CD4-positive, alpha-beta T cell (primary cell): Measurements from ENCODE around the gene PRRT4. TPM values are rescaled to one million over a fixed set of nuclear protein-coding genes. Genes with fewer than 3 reads are reported as not detected.

Experiments used
- ATAC-seq: fragments of 200-7000 bp; cut with Tn5 transposase; one replicate; pipeline ENCODE4 v1.10.0; 2022; ENCODE audit warnings: mild to moderate bottlenecking; ENCODE audit not compliant: poor library complexity
- CTCF ChIA-PET: fragments of 350-600 bp; sonication (Branson Sonifier 250); formaldehyde crosslinking; loops from one replicate; lab custom pipeline; 2021; ENCODE audit warnings: antibody characterized with exemption, inconsistent platforms; lab: Charles Lee
- POLR2A ChIA-PET: fragments of 350-600 bp; sonication (Branson Sonifier 250); formaldehyde crosslinking; loops from one replicate; lab custom pipeline; 2021; ENCODE audit warnings: antibody characterized with exemption, inconsistent platforms; lab: Charles Lee
- DNase-seq, 14 experiments: peaks; one replicate each; pipeline ENCODE4 v3.0.0-alpha.2; 2013 to 2020; ENCODE audit warnings: mixed read lengths in 2 of 14
- H3K27ac ChIP-seq, 2 donors: one replicate each; pipeline versions ENCODE4 v1.5.1 to v1.7.0; 2013; ENCODE audit warnings: low read length in 2 of 2, low read depth in 1 of 2, mild to moderate bottlenecking in 1 of 2
- H3K27me3 ChIP-seq, 2 experiments: 1 replicate in 1 of 2; 2 replicates in 1 of 2; pipeline versions ENCODE4 v1.6.1 to v1.7.0; 2013; ENCODE audit warnings: low read length in 2 of 2, control low read depth in 1 of 2, mild to moderate bottlenecking in 1 of 2, moderate library complexity in 1 of 2; ENCODE audit not compliant: insufficient read depth in 2 of 2, control insufficient read depth in 1 of 2
- H3K36me3 ChIP-seq: one replicate; pipeline ENCODE4 v1.6.1; 2013; ENCODE audit warnings: low read length, control low read depth; ENCODE audit not compliant: insufficient read depth
- H3K4me1 ChIP-seq: one replicate; pipeline ENCODE4 v1.6.1; 2013; ENCODE audit warnings: low read length, control low read depth; ENCODE audit not compliant: insufficient read depth
- H3K4me3 ChIP-seq: one replicate; pipeline ENCODE4 v1.5.1; 2013; ENCODE audit warnings: mild to moderate bottlenecking, low read length, moderate library complexity
- H3K9me3 ChIP-seq, 2 experiments: 1 replicate in 1 of 2; 2 replicates in 1 of 2; pipeline versions ENCODE4 v1.6.1 to v1.7.0; 2013; ENCODE audit warnings: low read length in 2 of 2, mild to moderate bottlenecking in 2 of 2, control low read depth in 1 of 2, moderate library complexity in 1 of 2; ENCODE audit not compliant: control insufficient read depth in 1 of 2, insufficient read depth in 1 of 2
- H3K27ac Mint-ChIP-seq: one replicate; pipeline ENCODE4 v1.8.0; 2020; ENCODE audit warnings: mixed read lengths
- H3K27me3 Mint-ChIP-seq: one replicate; pipeline ENCODE4 v1.8.0; 2021; ENCODE audit warnings: mixed read lengths
- H3K36me3 Mint-ChIP-seq: one replicate; pipeline ENCODE4 v1.8.0; 2021; ENCODE audit warnings: low read depth, mixed read lengths
- H3K4me1 Mint-ChIP-seq: one replicate; pipeline ENCODE4 v1.8.0; 2021; ENCODE audit warnings: low read depth, mixed read lengths
- H3K4me3 Mint-ChIP-seq: one replicate; pipeline ENCODE4 v1.8.0; 2020; ENCODE audit warnings: mild to moderate bottlenecking, mixed read lengths
- H3K9me3 Mint-ChIP-seq: one replicate; pipeline ENCODE4 v1.8.0; 2020; ENCODE audit warnings: mixed read lengths
- intact Hi-C, 2 experiments: fragments of 100-400 bp; cut with DNase I in 1 of 2; cut with micrococcal nuclease in 1 of 2; formaldehyde crosslinking; loops; one replicate each; pipeline versions ENCODE4 v1.15.1 to v1.9.0; 2023 to 2025; cut with DNase I, micrococcal nuclease
- total RNA-seq, 174 experiments: library from RNA in 2 of 174; stranded (reverse) in 2 of 174; gene quantifications; one replicate each; pipeline ENCODE4 v1.2.3 and lab custom pipeline; 2021 to 2026
- TF ChIP-seq, protein P1 (sequence below): fragments of 200-600 bp; IDR thresholded peaks from one replicate; pipeline ENCODE4 v1.8.0; 2022; ENCODE audit warnings: antibody characterized with exemption, mild to moderate bottlenecking

PRRT4 gene
- total RNA-seq, 2 experiments from 2014 or later: 0.47 to 0.63 TPM

DNA sequence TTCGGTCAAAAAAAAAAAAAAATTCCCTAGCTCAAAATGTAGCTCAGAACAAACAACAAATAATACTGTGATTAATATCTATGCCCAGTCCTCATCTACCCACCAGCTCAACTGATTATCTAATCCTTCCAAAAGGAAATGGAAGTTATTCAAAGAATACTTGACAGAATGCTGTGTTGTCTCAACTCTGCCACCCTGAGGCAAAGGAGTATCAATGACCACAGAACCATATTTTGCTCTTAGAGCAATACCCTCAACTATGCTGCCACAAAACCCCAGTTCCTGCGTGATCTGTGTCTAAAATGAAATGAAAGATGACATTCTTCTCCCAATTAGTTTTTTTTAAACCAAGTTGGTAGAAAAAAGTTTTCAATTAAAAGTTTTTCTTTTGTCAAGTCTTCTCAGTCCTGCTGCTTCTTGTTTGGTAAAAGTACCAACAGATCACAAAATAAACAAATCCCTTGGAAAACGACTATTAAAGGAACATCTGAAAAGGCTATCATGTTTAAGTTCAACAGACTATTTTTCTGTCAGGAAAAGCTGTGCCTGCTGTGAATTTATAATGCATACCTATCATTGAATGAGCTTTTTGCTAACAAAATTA is 39.3 kb downstream of the PRRT4 start:
- ATAC-seq (peak; percentile 65), DNase-seq (peak in 4 of 14 experiments; percentile 12 to 62 (median 52))
- peak overlapping the region; percentile 2 for H3K27ac Mint-ChIP-seq
- no peaks in the 10 kb centered on the region for H3K27me3 Mint-ChIP-seq
- no peak overlapping the region for H3K4me3 Mint-ChIP-seq
- peaks cover 21% of the 10 kb centered on the region for H3K4me1 Mint-ChIP-seq
- Histone ChIP-seq H3K27ac (no peak overlapping the region), H3K36me3 (peaks cover 78% of the 10 kb centered on the region), H3K4me1 (peaks cover 19% of the 10 kb centered on the region), H3K27me3 (no peaks in the 10 kb centered on the region), H3K4me3 (no peak overlapping the region), H3K9me3 (no peaks in the 10 kb centered on the region)
- CTCF ChIA-PET: interaction anchor here (1.0 to 1.6 kb wide), 2 partner anchors 8 to 12 kb away, joined by 3 to 5 read pairs; no protein-coding TSS in a partner anchor
- TF ChIP-seq, protein P1, sequence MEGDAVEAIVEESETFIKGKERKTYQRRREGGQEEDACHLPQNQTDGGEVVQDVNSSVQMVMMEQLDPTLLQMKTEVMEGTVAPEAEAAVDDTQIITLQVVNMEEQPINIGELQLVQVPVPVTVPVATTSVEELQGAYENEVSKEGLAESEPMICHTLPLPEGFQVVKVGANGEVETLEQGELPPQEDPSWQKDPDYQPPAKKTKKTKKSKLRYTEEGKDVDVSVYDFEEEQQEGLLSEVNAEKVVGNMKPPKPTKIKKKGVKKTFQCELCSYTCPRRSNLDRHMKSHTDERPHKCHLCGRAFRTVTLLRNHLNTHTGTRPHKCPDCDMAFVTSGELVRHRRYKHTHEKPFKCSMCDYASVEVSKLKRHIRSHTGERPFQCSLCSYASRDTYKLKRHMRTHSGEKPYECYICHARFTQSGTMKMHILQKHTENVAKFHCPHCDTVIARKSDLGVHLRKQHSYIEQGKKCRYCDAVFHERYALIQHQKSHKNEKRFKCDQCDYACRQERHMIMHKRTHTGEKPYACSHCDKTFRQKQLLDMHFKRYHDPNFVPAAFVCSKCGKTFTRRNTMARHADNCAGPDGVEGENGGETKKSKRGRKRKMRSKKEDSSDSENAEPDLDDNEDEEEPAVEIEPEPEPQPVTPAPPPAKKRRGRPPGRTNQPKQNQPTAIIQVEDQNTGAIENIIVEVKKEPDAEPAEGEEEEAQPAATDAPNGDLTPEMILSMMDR: peak; percentile 34
- H3K36me3 Mint-ChIP-seq: peaks cover 97% of the 10 kb centered on the region
- POLR2A ChIA-PET: interaction anchor here (1.1 kb wide), 1 partner anchor 11 kb away, joined by 3 read pairs; no protein-coding TSS in a partner anchor
- no peaks in the 10 kb centered on the region for H3K9me3 Mint-ChIP-seq
- intact Hi-C loops: loop anchor here (1.0 to 10.0 kb wide), 3 partner anchors 610 to 927 kb away; partner anchors contain the start of gene ZNF800 (in 1 of the 2)

DNA sequence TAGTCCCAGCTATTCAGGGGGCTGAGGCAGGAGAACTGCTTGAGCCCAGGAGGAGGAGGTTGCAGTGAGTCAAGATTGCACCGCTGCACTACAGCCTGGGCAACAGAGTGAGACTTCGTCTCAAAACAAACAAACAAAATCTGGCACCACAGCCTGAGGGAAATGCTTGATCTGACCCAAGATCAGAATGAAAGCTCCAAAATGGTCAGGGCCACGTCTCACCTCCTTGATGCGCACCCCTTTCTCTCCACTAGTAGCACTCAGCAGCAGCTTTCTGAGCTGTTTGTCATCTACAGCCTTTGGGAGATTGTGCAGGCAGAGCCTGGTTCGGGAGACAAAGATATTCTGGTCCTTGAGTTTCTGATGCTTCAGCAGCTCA is 40.5 kb downstream of the PRRT4 start:
- Mint-ChIP-seq H3K9me3 (no peaks in the 10 kb centered on the region), H3K27ac (peak overlapping the region; percentile 47), H3K4me1 (peaks cover 21% of the 10 kb centered on the region), H3K27me3 (no peaks in the 10 kb centered on the region), H3K4me3 (no peak overlapping the region), H3K36me3 (peaks cover 97% of the 10 kb centered on the region)
- ChIA-PET POLR2A (no interaction called here), CTCF (no interaction called here)
- intact Hi-C loops: loop anchor here (5.0 to 10.0 kb wide), 2 partner anchors 609 to 926 kb away; partner anchors contain the start of gene ZNF800 (in 1 of the 2)
- peaks cover 79% of the 10 kb centered on the region for H3K36me3 ChIP-seq
- H3K4me3 ChIP-seq: no peak overlapping the region
- peaks cover 19% of the 10 kb centered on the region for H3K4me1 ChIP-seq
- no peak for ATAC-seq
- H3K27me3 ChIP-seq: no peaks in the 10 kb centered on the region
- TF ChIP-seq, protein P1: no peak
- no peaks in the 10 kb centered on the region for H3K9me3 ChIP-seq
- DNase-seq: no peak
- H3K27ac ChIP-seq: peak overlapping the region in 1 of 2 donors; percentile 29

DNA sequence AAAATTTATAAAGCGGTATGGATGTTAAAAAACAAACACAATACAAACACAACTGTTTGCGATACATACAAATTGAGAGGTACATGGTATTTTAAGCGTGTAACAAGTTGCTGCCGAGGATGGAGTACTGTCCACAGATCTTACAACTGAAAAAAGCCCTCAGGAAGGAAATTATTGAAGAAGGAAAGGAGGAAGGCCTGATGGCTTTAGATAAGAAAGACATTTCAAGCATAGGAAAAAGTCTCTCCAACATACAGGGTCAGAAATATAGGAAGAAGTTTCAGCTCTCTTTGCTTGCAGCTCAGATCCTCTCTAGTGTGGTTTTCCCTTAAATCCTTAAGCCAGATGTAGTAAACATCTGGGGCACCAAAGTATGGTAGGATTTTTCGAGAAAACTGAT is 42.8 kb downstream of the PRRT4 start:
- ATAC-seq: no peak
- Mint-ChIP-seq H3K4me1 (peaks cover 21% of the 10 kb centered on the region), H3K36me3 (peaks cover 96% of the 10 kb centered on the region), H3K27ac (no peak overlapping the region), H3K27me3 (no peaks in the 10 kb centered on the region), H3K4me3 (no peak overlapping the region), H3K9me3 (no peaks in the 10 kb centered on the region)
- TF ChIP-seq, protein P1: no peak
- ChIA-PET CTCF (no interaction called here), POLR2A (no interaction called here)
- no peak overlapping the region for H3K4me3 ChIP-seq
- H3K27ac ChIP-seq: no peak overlapping the region
- no peaks in the 10 kb centered on the region for H3K27me3 ChIP-seq
- H3K36me3 ChIP-seq: peaks cover 77% of the 10 kb centered on the region
- peaks cover 19% of the 10 kb centered on the region for H3K4me1 ChIP-seq
- H3K9me3 ChIP-seq: no peaks in the 10 kb centered on the region
- intact Hi-C loops: no loop called here
- no peak for DNase-seq
